ENCODE results near the gene UBE2E3.

Gene UBE2E3

GRCh38 chr2:180990794-180991193 is 10.4 kb downstream of the UBE2E3 start:
- H3K9ac ChIP-seq (ENCODE audit: low read length): no peak overlapping the region
- peaks cover 9% of the 10 kb centered on the region for H3K36me3 ChIP-seq (replicated peaks; ENCODE audit: low read depth, low read length)
- H3K4me3 ChIP-seq (ENCODE audit: low read length): no peak overlapping the region
- H3K9me3 ChIP-seq (ENCODE audit: insufficient read depth, low read length): no peaks in the 10 kb centered on the region
- 0 out of 2 replicates have a peak overlapping the region, but pooled peaks have one; percentile 11 for H3K27ac ChIP-seq (ENCODE audit: low read length)
- no peak for TF ChIP-seq CTCF (IDR thresholded peaks at IDR 0.05; ENCODE audit: low read depth, low read length)
- TF ChIP-seq EZH2phosphoT487 (IDR thresholded peaks at IDR 0.05; ENCODE audit: low read depth): no peak
- H3K27me3 ChIP-seq (ENCODE audit: low read depth, low read length): no peaks in the 10 kb centered on the region
- H3K4me2 ChIP-seq (ENCODE audit: low read length): peak overlapping the region; percentile 33
- no peak overlapping the region for H2AFZ ChIP-seq (ENCODE audit: low read depth, low read length)
- no peaks in the 10 kb centered on the region; the same call in 1 of the 2 replicates for H4K20me1 ChIP-seq (ENCODE audit: insufficient read depth, low read length)
- H3K79me2 ChIP-seq (ENCODE audit: low read length): 0 out of 2 replicates have a peak, but pooled peaks cover 5% of the 10 kb centered on the region
- peaks cover 32% of the 10 kb centered on the region for H3K4me1 ChIP-seq (ENCODE audit: low read length)

- no peak overlapping the region for H3K4me3 ChIP-seq (ENCODE audit: low read length)
- H3K79me2 ChIP-seq (ENCODE audit: low read length): no peaks in the 10 kb centered on the region
- H3K9ac ChIP-seq (ENCODE audit: low read length): no peak overlapping the region
Measured at GRCh38 chr2:180991361-180991760, 11.0 kb downstream of the UBE2E3 start.

GRCh38 chr2:180991820-180992219 is 11.4 kb downstream of the UBE2E3 start:
- Histone ChIP-seq H3K9me3 (ENCODE audit: insufficient read depth, low read length) (no peaks in the 10 kb centered on the region), H3K4me2 (ENCODE audit: low read length) (no peak overlapping the region), H3K9ac (ENCODE audit: low read length) (no peak overlapping the region), H3K27me3 (ENCODE audit: low read depth, low read length) (no peaks in the 10 kb centered on the region), H3K4me3 (ENCODE audit: low read length) (no peak overlapping the region), H3K36me3 (replicated peaks; ENCODE audit: low read depth, low read length) (peaks cover 9% of the 10 kb centered on the region), H3K79me2 (ENCODE audit: low read length) (no peaks in the 10 kb centered on the region), H2AFZ (ENCODE audit: low read depth, low read length) (no peak overlapping the region), H3K27ac (ENCODE audit: low read length) (no peak overlapping the region), H4K20me1 (ENCODE audit: insufficient read depth, low read length) (no peaks in the 10 kb centered on the region; the same call in 1 of the 2 replicates), H3K4me1 (ENCODE audit: low read length) (peaks cover 32% of the 10 kb centered on the region)
- TF ChIP-seq CTCF (IDR thresholded peaks at IDR 0.05; ENCODE audit: low read depth, low read length): no peak
- no peak for TF ChIP-seq EZH2phosphoT487 (IDR thresholded peaks at IDR 0.05; ENCODE audit: low read depth)

More at GRCh38 chr2:180991361-180991760, 11.0 kb downstream of the UBE2E3 start:
- H3K9me3 ChIP-seq (ENCODE audit: insufficient read depth, low read length): no peaks in the 10 kb centered on the region
- H3K36me3 ChIP-seq (replicated peaks; ENCODE audit: low read depth, low read length): peaks cover 9% of the 10 kb centered on the region
- no peak overlapping the region for H3K27ac ChIP-seq (ENCODE audit: low read length)
- TF ChIP-seq EZH2phosphoT487 (IDR thresholded peaks at IDR 0.05; ENCODE audit: low read depth) (no peak), CTCF (IDR thresholded peaks at IDR 0.05; ENCODE audit: low read depth, low read length) (peak; percentile 33)
- H3K27me3 ChIP-seq (ENCODE audit: low read depth, low read length): no peaks in the 10 kb centered on the region
- H3K4me1 ChIP-seq (ENCODE audit: low read length): peaks cover 32% of the 10 kb centered on the region
- H3K4me2 ChIP-seq (ENCODE audit: low read length): no peak overlapping the region
- H2AFZ ChIP-seq (ENCODE audit: low read depth, low read length): no peak overlapping the region
- H4K20me1 ChIP-seq (ENCODE audit: insufficient read depth, low read length): no peaks in the 10 kb centered on the region; the same call in 1 of the 2 replicates

GRCh38 chr2:180992994-180993393 is 12.6 kb downstream of the UBE2E3 start:
- Histone ChIP-seq H3K9me3 (ENCODE audit: insufficient read depth, low read length) (no peaks in the 10 kb centered on the region), H3K27ac (ENCODE audit: low read length) (no peak overlapping the region), H3K9ac (ENCODE audit: low read length) (no peak overlapping the region), H3K36me3 (replicated peaks; ENCODE audit: low read depth, low read length) (peaks cover 9% of the 10 kb centered on the region), H4K20me1 (ENCODE audit: insufficient read depth, low read length) (no peaks in the 10 kb centered on the region; the same call in 1 of the 2 replicates), H3K4me3 (ENCODE audit: low read length) (no peak overlapping the region), H3K4me2 (ENCODE audit: low read length) (no peak overlapping the region), H3K79me2 (ENCODE audit: low read length) (no peaks in the 10 kb centered on the region), H3K27me3 (ENCODE audit: low read depth, low read length) (no peaks in the 10 kb centered on the region), H2AFZ (ENCODE audit: low read depth, low read length) (no peak overlapping the region), H3K4me1 (ENCODE audit: low read length) (peaks cover 32% of the 10 kb centered on the region)
- TF ChIP-seq CTCF (IDR thresholded peaks at IDR 0.05; ENCODE audit: low read depth, low read length) (peak; percentile 36), EZH2phosphoT487 (IDR thresholded peaks at IDR 0.05; ENCODE audit: low read depth) (no peak)
